SK-N-SH treated with all-trans-retinoic acid at 6 μM for 48 hours (cell line): Measurements from ENCODE around the gene PPP1R16B.

Experiments used
- CREB5 ChIP-seq: fragments of 250-450 bp; sonication (Bioruptor Pico); IDR thresholded peaks from 2 replicates; pipeline ENCODE4 v1.5.1; 2020; ENCODE audit warnings: low read depth, mild to moderate bottlenecking, moderate library complexity
- OSR1 ChIP-seq: fragments of 250-450 bp; sonication (Bioruptor Pico); IDR thresholded peaks from 2 replicates; pipeline ENCODE4 v1.8.0; 2022; ENCODE audit warnings: moderate library complexity, mild to moderate bottlenecking, inconsistent platforms
- TOX ChIP-seq: fragments of 250-450 bp; sonication (Bioruptor Pico); IDR thresholded peaks from 2 replicates; pipeline ENCODE4 v1.8.0; 2021; ENCODE audit warnings: mild to moderate bottlenecking, moderate library complexity, borderline replicate concordance
- ZFP30 ChIP-seq: fragments of 450-650 bp; formaldehyde crosslinking; IDR thresholded peaks from 2 replicates; pipeline ENCODE4 v1.5.0; 2022; ENCODE audit warnings: mild to moderate bottlenecking, moderate library complexity
- ZNF70 ChIP-seq: fragments of 450-650 bp; formaldehyde crosslinking; IDR thresholded peaks from 2 replicates; pipeline ENCODE4 v1.5.0; 2020; ENCODE audit warnings: mild to moderate bottlenecking, moderate library complexity

GRCh38 chr20:38917657-38918056 lies 112.2 kb downstream of the PPP1R16B start:
- TF ChIP-seq TOX (CRISPR knock-in tag) (no peak), ZNF70 (no peak), ZFP30 (CRISPR knock-in tag) (no peak), CREB5 (no peak), OSR1 (CRISPR knock-in tag) (no peak)
